Effector memory CD4-positive, alpha-beta T cell (primary cell): Measurements from ENCODE around the gene HPN.

Experiments
- DNase-seq, 3 donors: peaks; one replicate each; pipeline ENCODE4 v3.0.0-alpha.2; 2020
- H3K27ac ChIP-seq: 2 replicates; pipeline ENCODE4 v1.7.0; 2013; ENCODE audit warnings: mild to moderate bottlenecking, low read length, moderate library complexity; ENCODE audit not compliant: insufficient read depth, poor library complexity, severe bottlenecking
- H3K27me3 ChIP-seq: replicated peaks from 2 replicates; pipeline ENCODE4 v1.7.0; 2013; ENCODE audit warnings: mild to moderate bottlenecking, low read length; ENCODE audit not compliant: insufficient read depth, control insufficient read depth, poor library complexity, severe bottlenecking
- H3K36me3 ChIP-seq: 2 replicates; pipeline ENCODE4 v1.7.0; 2013; ENCODE audit warnings: mild to moderate bottlenecking, low read length, moderate library complexity; ENCODE audit not compliant: control insufficient read depth, insufficient read depth
- H3K4me1 ChIP-seq: 2 replicates; pipeline ENCODE4 v1.7.0; 2013; ENCODE audit warnings: low read length, mild to moderate bottlenecking; ENCODE audit not compliant: control insufficient read depth, insufficient read depth, poor library complexity, severe bottlenecking
- H3K4me3 ChIP-seq: 2 replicates; pipeline ENCODE4 v1.7.0; 2013; ENCODE audit warnings: low read length, low read depth, mild to moderate bottlenecking; ENCODE audit not compliant: insufficient read depth, poor library complexity, severe bottlenecking
- H3K9me3 ChIP-seq: 2 replicates; pipeline ENCODE4 v1.7.0; 2013; ENCODE audit warnings: mild to moderate bottlenecking, low read length, moderate library complexity; ENCODE audit not compliant: control insufficient read depth

Gene HPN

GRCh38 chr19:35015954-35016351, 25.6 kb upstream of the HPN start:
- Histone ChIP-seq H3K4me1 (peaks cover 52% of the 10 kb centered on the region), H3K9me3 (no peaks in the 10 kb centered on the region), H3K4me3 (no peak overlapping the region), H3K27ac (peak overlapping the region; percentile 66), H3K27me3 (no peaks in the 10 kb centered on the region), H3K36me3 (peaks cover 62% of the 10 kb centered on the region)
- no peak for DNase-seq

GRCh38 chr19:35017507-35017906, 24.0 kb upstream of the HPN start:
- DNase-seq: no peak
- no peaks in the 10 kb centered on the region for H3K27me3 ChIP-seq
- no peak overlapping the region for H3K4me3 ChIP-seq
- no peak overlapping the region for H3K27ac ChIP-seq
- H3K9me3 ChIP-seq: no peaks in the 10 kb centered on the region
- H3K4me1 ChIP-seq: peaks cover 37% of the 10 kb centered on the region
- H3K36me3 ChIP-seq: peaks cover 71% of the 10 kb centered on the region

- H3K36me3 ChIP-seq: peaks cover 79% of the 10 kb centered on the region
- H3K9me3 ChIP-seq: no peaks in the 10 kb centered on the region
- H3K4me3 ChIP-seq: no peak overlapping the region
- peaks cover 28% of the 10 kb centered on the region for H3K4me1 ChIP-seq
- no peaks in the 10 kb centered on the region for H3K27me3 ChIP-seq
- H3K27ac ChIP-seq: peak overlapping the region; percentile 38
- no peak for DNase-seq
Observed at GRCh38 chr19:35018379-35018778, 23.1 kb upstream of the HPN start.

GRCh38 chr19:35019144-35019543, 22.4 kb upstream of the HPN start:
- Histone ChIP-seq H3K27me3 (no peaks in the 10 kb centered on the region), H3K4me1 (peaks cover 21% of the 10 kb centered on the region), H3K9me3 (no peaks in the 10 kb centered on the region), H3K4me3 (no peak overlapping the region), H3K36me3 (peaks cover 87% of the 10 kb centered on the region), H3K27ac (no peak overlapping the region)
- DNase-seq: no peak

GRCh38 chr19:35021016-35021415, 20.5 kb upstream of the HPN start:
- Histone ChIP-seq H3K36me3 (peaks cover 96% of the 10 kb centered on the region), H3K27ac (no peak overlapping the region), H3K9me3 (no peaks in the 10 kb centered on the region), H3K4me1 (peaks cover 2% of the 10 kb centered on the region), H3K4me3 (no peak overlapping the region), H3K27me3 (no peaks in the 10 kb centered on the region)
- no peak for DNase-seq

GRCh38 chr19:35021596-35021995, 19.9 kb upstream of the HPN start:
- H3K4me3 ChIP-seq: no peak overlapping the region
- H3K27me3 ChIP-seq: no peaks in the 10 kb centered on the region
- DNase-seq: no peak
- H3K4me1 ChIP-seq: no peaks in the 10 kb centered on the region
- peaks cover 97% of the 10 kb centered on the region for H3K36me3 ChIP-seq
- H3K9me3 ChIP-seq: no peaks in the 10 kb centered on the region
- H3K27ac ChIP-seq: no peak overlapping the region

- H3K4me3 ChIP-seq: no peak overlapping the region
- H3K36me3 ChIP-seq: peaks cover 93% of the 10 kb centered on the region
- no peaks in the 10 kb centered on the region for H3K4me1 ChIP-seq
- DNase-seq: no peak
- no peak overlapping the region for H3K27ac ChIP-seq
- no peaks in the 10 kb centered on the region for H3K9me3 ChIP-seq
- H3K27me3 ChIP-seq: no peaks in the 10 kb centered on the region
Observed at GRCh38 chr19:35022460-35022859, 19.1 kb upstream of the HPN start.

- no peaks in the 10 kb centered on the region for H3K4me1 ChIP-seq
- H3K27me3 ChIP-seq: no peaks in the 10 kb centered on the region
- peaks cover 92% of the 10 kb centered on the region for H3K36me3 ChIP-seq
- no peak overlapping the region for H3K4me3 ChIP-seq
- H3K27ac ChIP-seq: no peak overlapping the region
- H3K9me3 ChIP-seq: no peaks in the 10 kb centered on the region
- no peak for DNase-seq
Observed at GRCh38 chr19:35023428-35023827, 18.1 kb upstream of the HPN start.

GRCh38 chr19:35024095-35024494, 17.4 kb upstream of the HPN start:
- Histone ChIP-seq H3K4me3 (no peak overlapping the region), H3K4me1 (no peaks in the 10 kb centered on the region), H3K36me3 (peaks cover 86% of the 10 kb centered on the region), H3K9me3 (no peaks in the 10 kb centered on the region), H3K27ac (no peak overlapping the region), H3K27me3 (no peaks in the 10 kb centered on the region)
- DNase-seq: no peak

GRCh38 chr19:35025969-35026368, 15.6 kb upstream of the HPN start:
- Histone ChIP-seq H3K4me1 (peaks cover 5% of the 10 kb centered on the region), H3K4me3 (no peak overlapping the region), H3K27me3 (no peaks in the 10 kb centered on the region), H3K36me3 (peaks cover 68% of the 10 kb centered on the region), H3K9me3 (no peaks in the 10 kb centered on the region), H3K27ac (no peak overlapping the region)
- no peak for DNase-seq

- Histone ChIP-seq H3K27me3 (no peaks in the 10 kb centered on the region), H3K36me3 (peaks cover 64% of the 10 kb centered on the region), H3K27ac (no peak overlapping the region), H3K9me3 (no peaks in the 10 kb centered on the region), H3K4me1 (peaks cover 10% of the 10 kb centered on the region), H3K4me3 (no peak overlapping the region)
- DNase-seq: no peak
Observed at GRCh38 chr19:35026418-35026817, 15.1 kb upstream of the HPN start.
